Hepatocyte (in vitro differentiated cells): Measurements from ENCODE around the gene CCDC63. TPM values are rescaled to one million over a fixed set of nuclear protein-coding genes. Genes with fewer than 3 reads are reported as not detected.
A peak's percentile ranks its signal among the peaks of the same experiment; 100 is the strongest.

ENCODE experiments used
- DNase-seq: peaks from one replicate; pipeline ENCODE4 v3.0.0-alpha.2; 2016; ENCODE audit warnings: low spot score
- H2AFZ ChIP-seq: fragments of 200-600 bp; sonication (generic); 2 replicates; pipeline ENCODE4 v1.6.0; 2016; ENCODE audit warnings: antibody characterized with exemption, mild to moderate bottlenecking
- H3K27ac ChIP-seq: fragments of 200-600 bp; sonication (generic); 2 replicates; pipeline ENCODE4 v1.5.1; 2016; ENCODE audit warnings: mild to moderate bottlenecking
- H3K27me3 ChIP-seq: fragments of 200-600 bp; sonication (generic); 2 replicates; pipeline ENCODE4 v1.6.1; 2016
- H3K36me3 ChIP-seq: fragments of 200-600 bp; sonication (generic); replicated peaks from 2 replicates; pipeline ENCODE4 v1.5.1; 2016; ENCODE audit warnings: low read depth; ENCODE audit not compliant: insufficient read depth
- H3K4me1 ChIP-seq: fragments of 200-600 bp; sonication (generic); 2 replicates; pipeline ENCODE4 v1.5.1; 2016; ENCODE audit warnings: mild to moderate bottlenecking, moderate library complexity; ENCODE audit not compliant: insufficient read depth
- H3K4me2 ChIP-seq: fragments of 200-600 bp; sonication (generic); 2 replicates; pipeline ENCODE4 v1.6.0; 2016
- H3K4me3 ChIP-seq: fragments of 200-600 bp; sonication (generic); 2 replicates; pipeline ENCODE4 v1.5.1; 2016; ENCODE audit warnings: mild to moderate bottlenecking
- H3K79me2 ChIP-seq: fragments of 200-600 bp; sonication (generic); 2 replicates; pipeline ENCODE4 v1.6.0; 2017; ENCODE audit warnings: mild to moderate bottlenecking
- H3K9me2 ChIP-seq: fragments of 200-600 bp; sonication (generic); replicated peaks from 2 replicates; pipeline ENCODE4 v1.6.0; 2017; ENCODE audit warnings: mild to moderate bottlenecking; ENCODE audit not compliant: insufficient read depth
- H3K9me3 ChIP-seq: fragments of 200-600 bp; sonication (generic); 2 replicates; pipeline ENCODE4 v1.5.1; 2016; ENCODE audit warnings: low read depth, mild to moderate bottlenecking
- H4K20me1 ChIP-seq: fragments of 200-600 bp; sonication (generic); 2 replicates; pipeline ENCODE4 v1.6.0; 2016; ENCODE audit warnings: mild to moderate bottlenecking; ENCODE audit not compliant: insufficient read depth, poor library complexity, severe bottlenecking
- CTCF ChIP-seq: fragments of 200-600 bp; sonication (generic); IDR thresholded peaks from 2 replicates; pipeline ENCODE4 v1.5.1; 2016; ENCODE audit warnings: antibody characterized with exemption, mild to moderate bottlenecking; ENCODE audit not compliant: poor library complexity
- EZH2 ChIP-seq: fragments of 200-600 bp; sonication (generic); IDR thresholded peaks from 2 replicates; pipeline ENCODE4 v1.6.1; 2016; ENCODE audit warnings: antibody characterized with exemption, mild to moderate bottlenecking, borderline replicate concordance
- EZH2phosphoT487 ChIP-seq: fragments of 200-600 bp; sonication (generic); IDR thresholded peaks from one replicate; pipeline ENCODE4 v1.6.1; 2018; ENCODE audit warnings: antibody characterized with exemption, mild to moderate bottlenecking, low read depth, moderate library complexity; ENCODE audit not compliant: unreplicated experiment, severe bottlenecking
- WGBS: methylation state at CpG from one replicate; pipeline ENCODE4 v1.1.6; 2016; ENCODE audit warnings: low lambda C conversion rate; ENCODE audit errors: missing lambda C conversion rate; 5-methylcytosine and 5-hydroxymethylcytosine counted together
- polyA plus RNA-seq: library from polyadenylated mRNA; unstranded; fragments of >200 nt; fragmentation: Nextera tagmentation; extraction: Ambion mirVana; gene quantifications from 2 replicates; pipeline ENCODE4 v1.2.1, GENCODE V29; 2016
- total RNA-seq: library from RNA; depleted of rRNA; stranded (reverse); fragments of >200 nt; gene quantifications from 2 replicates; pipeline ENCODE4 v1.2.3, GENCODE V29; 2014

Gene CCDC63
- total and polyA plus RNA-seq, 2 experiments from 2014 or later = not detected

DNA sequence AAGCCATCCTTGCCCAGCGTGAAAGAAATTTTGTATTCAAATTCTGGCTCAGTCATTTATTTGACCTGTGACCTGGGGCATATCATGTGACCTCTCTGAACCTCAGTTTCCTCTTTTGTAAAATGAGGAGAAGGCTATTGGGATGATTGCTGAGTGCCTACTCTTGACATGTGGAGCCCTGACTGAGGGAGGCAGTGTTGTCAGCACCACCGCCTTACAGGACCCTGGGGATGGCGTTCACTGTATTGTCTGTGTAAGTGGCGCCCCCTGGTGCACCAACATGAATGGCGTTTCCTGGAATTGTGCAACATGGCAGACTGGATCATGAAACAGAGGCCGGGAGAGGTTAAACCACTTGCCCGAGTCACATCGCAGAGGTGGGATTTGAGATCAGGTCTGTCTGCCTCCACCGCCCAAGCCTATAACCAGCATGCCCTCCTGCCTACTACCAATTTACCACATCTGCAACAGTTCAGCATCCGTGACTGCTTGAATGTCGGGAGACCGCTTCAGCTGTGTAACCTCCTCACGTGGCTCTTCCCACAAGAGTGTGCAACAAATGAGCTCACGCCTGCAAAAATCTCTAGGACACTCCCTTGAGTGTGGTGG lies 20.1 kb upstream of the CCDC63 start:
- peak; percentile 90 for DNase-seq
- Histone ChIP-seq H3K27ac (no peak overlapping the region), H3K36me3 (no peaks in the 10 kb centered on the region), H4K20me1 (no peaks in the 10 kb centered on the region), H3K9me3 (no peaks in the 10 kb centered on the region), H3K27me3 (peaks cover 13% of the 10 kb centered on the region), H2AFZ (no peak overlapping the region), H3K4me3 (no peak overlapping the region), H3K4me1 (no peaks in the 10 kb centered on the region), H3K9me2 (no peaks in the 10 kb centered on the region), H3K4me2 (no peak overlapping the region), H3K79me2 (no peaks in the 10 kb centered on the region)
- WGBS = 37% methylated on average over 14 of the region's 14 CpGs
- TF ChIP-seq CTCF (peak; percentile 84), EZH2 (no peak), EZH2phosphoT487 (no peak)

DNA sequence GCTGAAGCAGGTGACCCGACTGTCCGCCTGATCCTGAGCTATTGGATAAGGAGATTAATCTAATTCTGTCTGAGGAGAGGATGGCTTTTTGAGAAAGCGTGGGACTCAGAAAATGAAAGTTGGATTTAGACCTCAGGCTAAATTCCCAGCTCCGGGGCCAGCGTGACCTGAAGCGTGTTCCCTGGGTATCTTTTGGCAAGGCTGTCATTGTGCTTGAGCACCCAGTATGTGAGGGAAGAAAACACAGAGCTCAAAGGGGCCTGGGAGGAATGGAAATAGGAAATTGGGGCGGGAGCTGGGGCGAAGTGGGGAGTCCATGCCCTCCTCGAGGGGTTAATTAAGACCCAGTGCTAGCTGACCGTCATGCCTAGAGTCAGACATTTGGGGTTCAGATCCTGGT lies 17.5 kb upstream of the CCDC63 start:
- DNase-seq = no peak
- peaks cover 13% of the 10 kb centered on the region for H3K27me3 ChIP-seq
- no peak overlapping the region for H2AFZ ChIP-seq
- H3K36me3 ChIP-seq = no peaks in the 10 kb centered on the region
- H3K9me3 ChIP-seq = no peaks in the 10 kb centered on the region
- H4K20me1 ChIP-seq = no peaks in the 10 kb centered on the region
- no peak overlapping the region for H3K4me3 ChIP-seq
- WGBS = 94% methylated on average over 10 of the region's 10 CpGs
- no peaks in the 10 kb centered on the region for H3K9me2 ChIP-seq
- H3K79me2 ChIP-seq = no peaks in the 10 kb centered on the region
- H3K27ac ChIP-seq = no peak overlapping the region
- H3K4me2 ChIP-seq = no peak overlapping the region
- TF ChIP-seq EZH2 (no peak), EZH2phosphoT487 (no peak), CTCF (no peak)
- no peaks in the 10 kb centered on the region for H3K4me1 ChIP-seq

- DNase-seq = no peak
- Histone ChIP-seq H3K79me2 (no peaks in the 10 kb centered on the region), H2AFZ (no peak overlapping the region), H4K20me1 (no peaks in the 10 kb centered on the region), H3K9me3 (no peaks in the 10 kb centered on the region), H3K27me3 (no peaks in the 10 kb centered on the region), H3K4me3 (no peak overlapping the region), H3K4me2 (no peak overlapping the region), H3K4me1 (no peaks in the 10 kb centered on the region), H3K9me2 (no peaks in the 10 kb centered on the region), H3K27ac (no peak overlapping the region), H3K36me3 (no peaks in the 10 kb centered on the region)
- TF ChIP-seq EZH2phosphoT487 (no peak), EZH2 (no peak), CTCF (no peak)
- WGBS = 85% methylated on average over 4 of the region's 4 CpGs
Observed at GRCh38 chr12:110836291-110836690, 10.5 kb upstream of the CCDC63 start.
